Activated T-cell treated with anti-CD3 and anti-CD28 coated beads for 48 hours (primary cell): ENCODE data around the gene IGF2.
"Not testable (repeated sequence)": the region's sequence is repeated elsewhere in the genome, so short reads cannot be mapped to it uniquely, and the experiment has no call there.

Experiments
- DNase-seq: peaks from one replicate; pipeline ENCODE4 v3.0.0-alpha.2; 2020; ENCODE audit warnings: low read depth

Gene IGF2

DNA sequence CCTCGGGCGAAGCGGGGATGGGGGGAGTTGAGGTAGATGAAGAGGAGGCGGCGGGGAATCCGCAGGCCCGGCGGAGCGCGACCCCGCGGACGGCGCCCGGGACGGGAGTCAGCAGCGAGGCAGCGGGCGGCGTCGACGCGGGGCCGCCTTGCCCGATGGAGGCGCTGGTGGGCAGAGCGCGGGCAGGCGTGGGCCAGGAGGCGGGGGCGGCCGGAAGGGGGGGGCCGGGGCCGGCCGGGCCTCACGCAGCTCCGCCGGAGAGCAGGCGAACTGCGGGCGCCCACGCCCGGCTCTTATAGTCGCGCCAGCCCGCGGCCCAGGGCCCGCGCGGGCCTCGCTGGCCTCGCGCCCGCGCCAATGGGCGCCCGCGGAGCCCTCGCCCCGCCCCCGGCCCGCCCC lies at the start of gene IGF2:
TSS of gene IGF2 (minus strand) at position 267 of the 399 bp plus-strand sequence. CDS start 3,866 bp downstream, outside the sequence.
- DNase-seq, result no peak

GRCh38 chr11:2188745-2189144 lies 49.6 kb upstream of the IGF2 start:
- DNase-seq, result no peak

DNA sequence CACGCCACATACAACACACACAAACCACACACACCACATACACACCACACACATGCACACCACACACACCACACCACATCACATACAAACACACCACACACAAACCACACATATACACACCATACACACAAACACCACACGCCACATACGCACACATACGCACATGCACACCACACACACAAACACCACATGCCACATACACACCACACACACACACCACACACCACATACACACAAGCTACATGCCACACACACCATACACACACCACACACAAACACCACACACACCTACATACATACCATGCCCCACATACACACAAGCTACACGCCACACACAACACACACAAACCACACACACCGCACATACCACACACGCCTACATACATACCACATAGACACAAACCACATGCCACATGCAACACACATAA lies 48.1 kb upstream of the IGF2 start:
- no peak for DNase-seq

- DNase-seq, result peak; percentile 31
Observed at GRCh38 chr11:2186669-2187279, 47.6 kb upstream of the IGF2 start.

GRCh38 chr11:2185324-2186085 lies 46.3 kb upstream of the IGF2 start:
- DNase-seq, result no peak

- no peak for DNase-seq
Observed at GRCh38 chr11:2182692-2183474, 43.7 kb upstream of the IGF2 start.

- no peak for DNase-seq
Observed at GRCh38 chr11:2182075-2182474, 42.9 kb upstream of the IGF2 start.

DNA sequence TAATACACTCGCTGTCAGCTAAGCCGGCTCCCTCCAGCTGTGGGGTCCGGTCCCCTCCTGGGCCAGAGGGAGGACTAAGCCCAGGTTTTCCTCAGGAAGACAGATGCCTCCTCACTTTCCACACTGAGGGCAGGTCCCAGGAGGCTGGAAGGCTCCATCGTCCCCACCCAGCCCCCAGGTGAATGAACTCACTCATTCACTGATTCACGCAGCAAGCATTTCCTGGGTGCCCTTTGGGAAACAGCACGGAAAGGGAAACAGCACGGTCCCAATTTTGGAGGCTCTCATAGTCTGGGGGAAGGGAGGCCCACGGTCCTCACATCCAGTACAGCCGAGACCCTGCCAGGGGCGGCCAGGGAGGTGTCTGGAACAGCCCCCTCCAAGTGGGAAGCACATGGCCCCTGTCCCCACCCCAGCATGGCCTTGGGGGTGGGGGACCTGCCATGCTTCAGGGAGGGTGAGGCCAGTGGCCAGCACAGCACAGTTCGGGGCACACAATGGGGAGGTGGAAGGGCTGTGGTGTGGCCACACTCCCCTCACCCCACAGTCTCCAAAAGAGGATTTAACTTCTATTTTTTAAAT lies 41.7 kb upstream of the IGF2 start:
- no peak for DNase-seq

- DNase-seq, result no peak
Observed at GRCh38 chr11:2180347-2180746, 41.2 kb upstream of the IGF2 start.

- DNase-seq, result no peak
Observed at GRCh38 chr11:2179516-2179915, 40.3 kb upstream of the IGF2 start.

DNA sequence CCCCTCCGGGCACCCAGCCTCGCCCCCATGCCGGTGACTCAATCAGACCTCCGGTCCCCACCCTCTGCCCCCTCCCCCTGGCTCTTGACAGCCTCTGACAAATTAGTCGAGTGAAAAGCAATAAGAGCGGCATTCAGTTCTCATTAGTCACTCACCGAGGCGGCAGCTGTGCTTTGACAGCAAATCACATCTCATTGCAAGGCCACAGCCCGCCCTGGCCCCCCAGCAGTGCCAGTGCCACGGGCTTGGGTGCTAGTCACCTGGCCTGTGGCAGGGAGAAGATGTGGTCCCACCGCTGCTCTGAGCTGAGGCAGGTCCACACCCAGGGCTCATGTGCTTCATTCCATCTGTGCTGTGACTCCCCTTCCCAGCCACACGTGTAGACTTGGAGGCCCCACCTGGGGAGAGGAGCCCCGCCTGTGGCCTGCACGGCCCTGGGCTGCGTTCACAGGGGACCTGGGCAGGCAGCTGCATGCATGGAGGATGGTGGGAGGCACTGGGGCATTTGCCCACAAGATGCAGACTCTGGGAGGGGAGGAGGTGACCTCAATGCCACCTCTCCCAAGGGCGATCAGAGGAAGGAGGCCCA lies 39.8 kb upstream of the IGF2 start:
- DNase-seq, result no peak

DNA sequence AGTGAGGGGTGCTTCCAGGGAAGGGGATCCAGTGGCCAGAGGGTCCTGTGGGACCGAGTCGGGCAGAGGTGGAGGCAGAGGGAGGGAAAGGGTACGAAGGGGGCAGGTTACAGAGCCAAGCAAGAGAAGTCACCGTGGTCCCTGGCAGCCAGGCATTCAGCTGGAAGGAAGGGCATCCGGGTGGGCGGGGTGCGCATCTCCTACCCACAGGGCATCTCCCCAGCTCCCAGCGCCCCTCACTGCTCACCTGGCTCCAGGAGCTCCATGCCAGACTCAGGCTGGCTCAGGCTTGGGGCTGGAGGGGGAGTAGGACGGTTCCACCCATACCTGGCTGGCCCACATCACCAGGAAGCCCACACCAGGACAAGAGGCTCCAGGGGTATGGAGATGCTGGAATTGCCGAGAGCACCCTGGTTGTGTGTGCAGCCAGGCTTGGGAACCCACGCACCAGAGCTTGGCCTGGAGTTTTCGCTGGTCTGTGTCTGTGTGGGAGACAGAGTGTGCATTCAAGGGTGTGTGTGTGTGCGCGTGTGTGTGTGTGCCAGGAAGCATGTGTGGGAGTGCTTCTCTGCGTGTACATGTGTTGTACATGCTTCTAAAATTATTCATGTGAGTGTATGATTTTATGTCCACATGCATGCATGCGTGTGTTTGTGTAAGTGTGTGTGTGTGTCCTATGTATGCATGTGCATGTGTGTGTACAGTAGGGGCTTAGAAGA lies 39.0 kb upstream of the IGF2 start:
- not testable (repeated sequence) for DNase-seq

DNA sequence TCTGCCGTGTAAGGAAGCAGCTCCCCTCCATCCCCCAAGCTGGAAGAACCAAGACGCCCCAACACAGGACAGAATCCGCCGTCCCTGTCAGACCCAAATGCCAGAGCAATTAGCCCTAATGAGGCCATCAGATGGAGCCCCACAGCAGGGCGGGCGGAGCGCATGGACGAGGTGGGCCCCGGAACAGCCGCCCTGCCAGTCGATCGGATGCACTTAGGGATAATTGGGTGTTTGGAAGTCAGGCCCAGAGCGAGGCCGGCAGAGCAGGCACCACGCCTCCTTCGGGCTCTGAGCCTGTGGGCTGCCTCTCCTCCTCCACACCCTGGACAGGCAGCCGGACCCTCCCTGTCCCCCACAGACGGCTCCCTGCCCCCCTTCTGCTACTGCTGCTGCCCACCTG lies 37.9 kb upstream of the IGF2 start:
- DNase-seq, result no peak

DNA sequence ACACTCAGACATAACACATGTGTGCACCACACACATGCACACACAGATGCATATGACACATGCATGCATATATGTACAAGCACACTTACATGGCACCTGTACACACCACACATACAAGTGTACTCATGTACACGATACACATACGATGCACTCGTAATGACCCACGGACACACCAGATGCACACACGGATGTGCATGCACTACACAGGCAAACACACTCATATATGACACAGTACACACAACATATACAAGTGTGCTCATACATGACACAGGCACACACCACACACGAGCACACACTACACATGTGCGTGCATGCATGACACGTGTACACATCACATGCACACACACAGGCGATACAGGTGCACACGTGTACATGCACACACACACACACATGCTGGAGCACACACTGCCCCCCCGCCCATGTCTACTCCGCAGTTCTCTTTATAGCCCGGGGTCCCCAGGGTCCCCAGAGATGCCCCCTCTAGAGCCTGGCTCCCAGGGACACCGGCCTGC lies 37.3 kb upstream of the IGF2 start:
- DNase-seq, result no peak

- no peak for DNase-seq
Observed at GRCh38 chr11:2175659-2176058, 36.5 kb upstream of the IGF2 start.

DNA sequence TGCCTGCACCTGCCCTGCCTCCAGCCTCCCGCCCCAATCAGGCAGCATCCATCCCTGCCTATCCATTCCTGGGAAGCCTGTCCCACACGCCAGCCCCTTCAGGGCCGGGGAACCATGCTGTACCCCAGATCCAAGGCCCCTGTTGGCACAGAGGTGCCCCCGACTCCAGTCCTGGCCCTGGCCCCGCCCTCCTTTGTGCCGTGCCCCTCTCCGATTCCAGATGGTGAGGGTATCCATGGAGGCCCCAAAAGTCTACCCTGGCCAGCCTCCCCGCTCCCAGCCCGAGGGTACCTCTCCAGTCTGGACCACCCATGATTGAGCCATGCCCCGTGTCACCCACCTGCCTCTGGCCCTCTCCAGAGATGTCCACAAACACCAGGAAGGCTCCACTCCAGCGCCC lies 35.2 kb upstream of the IGF2 start:
- no peak for DNase-seq

- no peak for DNase-seq
Observed at GRCh38 chr11:2173761-2174160, 34.6 kb upstream of the IGF2 start.

- DNase-seq, result no peak
Observed at GRCh38 chr11:2173150-2173693, 34.0 kb upstream of the IGF2 start.

DNA sequence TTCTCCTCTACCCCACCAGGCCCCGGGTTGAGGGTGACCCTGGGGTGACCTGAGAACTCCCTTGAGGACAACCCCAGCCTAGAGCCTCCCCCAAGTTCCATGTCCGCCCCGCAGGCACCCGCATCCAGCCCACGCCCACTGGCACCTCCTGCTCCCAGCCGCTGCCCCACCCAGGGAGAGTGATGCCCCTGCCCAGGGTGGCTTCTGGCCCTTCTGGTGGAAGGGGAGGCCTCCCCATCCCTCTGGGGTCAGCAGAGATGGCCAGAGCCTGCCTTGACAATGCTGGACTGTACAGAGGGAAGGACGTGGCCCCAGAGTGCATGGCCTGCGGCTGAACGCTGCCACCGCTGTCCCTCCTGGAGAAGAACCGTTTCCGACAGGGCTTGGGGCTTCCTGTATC lies 33.5 kb upstream of the IGF2 start:
- no peak for DNase-seq

DNA sequence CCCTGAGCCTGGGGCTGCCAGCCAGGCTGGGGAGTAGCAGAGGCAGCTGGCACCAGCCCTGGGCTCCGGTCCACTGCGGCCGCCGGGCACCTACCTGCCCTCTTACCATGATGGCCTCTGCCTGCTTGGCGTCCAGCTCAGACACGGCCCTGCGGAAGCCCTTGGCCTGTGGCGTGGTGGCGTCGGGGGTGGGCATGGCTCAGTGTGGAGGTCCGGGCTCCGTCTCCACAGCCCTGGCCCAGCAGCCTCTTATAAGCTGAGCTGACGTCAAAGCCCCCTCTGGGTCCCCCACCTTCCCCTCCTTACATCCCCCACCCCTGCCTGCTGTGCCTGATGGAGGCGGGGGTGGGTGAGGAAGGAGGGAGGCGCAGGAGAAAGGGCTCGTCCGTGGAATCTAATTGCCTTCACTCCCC lies 32.4 kb upstream of the IGF2 start, which contains the start of gene TH:
TSS of gene TH (minus strand) at position 225 of the 413 bp plus-strand sequence. CDS start at position 196, 29 bp downstream.
- DNase-seq, result no peak
